Vein endothelial cell (primary cell): ENCODE measurements around the gene IFITM5. TPM values are rescaled to one million over a fixed set of nuclear protein-coding genes. Genes with fewer than 3 reads are reported as not detected.

Experiments used
- small RNA-seq: library from RNA; depleted of rRNA; stranded (forward); fragments of <200 nt; gene quantifications from one replicate; pipeline ENCODE3, GENCODE V24; 2012
- total RNA-seq: library from RNA; depleted of rRNA; stranded (reverse); fragments of >200 nt; gene quantifications from 2 replicates; pipeline ENCODE4 v1.2.3, GENCODE V29; 2012

Gene IFITM5
- not detected in 2 replicates for total RNA-seq

GRCh38 chr11:299081-299891 is at the start of gene IFITM5:
Gene IFITM5, minus strand, starts transcription at chr11:299526. Its CDS starts 36 bp downstream, at chr11:299490.

GRCh38 chr11:313787-314553 is 14.6 kb upstream of the IFITM5 start, which contains the start of gene IFITM1:
Gene IFITM1, plus strand, starts transcription at chr11:314040. Its CDS starts 131 bp downstream, at chr11:314171.

DNA sequence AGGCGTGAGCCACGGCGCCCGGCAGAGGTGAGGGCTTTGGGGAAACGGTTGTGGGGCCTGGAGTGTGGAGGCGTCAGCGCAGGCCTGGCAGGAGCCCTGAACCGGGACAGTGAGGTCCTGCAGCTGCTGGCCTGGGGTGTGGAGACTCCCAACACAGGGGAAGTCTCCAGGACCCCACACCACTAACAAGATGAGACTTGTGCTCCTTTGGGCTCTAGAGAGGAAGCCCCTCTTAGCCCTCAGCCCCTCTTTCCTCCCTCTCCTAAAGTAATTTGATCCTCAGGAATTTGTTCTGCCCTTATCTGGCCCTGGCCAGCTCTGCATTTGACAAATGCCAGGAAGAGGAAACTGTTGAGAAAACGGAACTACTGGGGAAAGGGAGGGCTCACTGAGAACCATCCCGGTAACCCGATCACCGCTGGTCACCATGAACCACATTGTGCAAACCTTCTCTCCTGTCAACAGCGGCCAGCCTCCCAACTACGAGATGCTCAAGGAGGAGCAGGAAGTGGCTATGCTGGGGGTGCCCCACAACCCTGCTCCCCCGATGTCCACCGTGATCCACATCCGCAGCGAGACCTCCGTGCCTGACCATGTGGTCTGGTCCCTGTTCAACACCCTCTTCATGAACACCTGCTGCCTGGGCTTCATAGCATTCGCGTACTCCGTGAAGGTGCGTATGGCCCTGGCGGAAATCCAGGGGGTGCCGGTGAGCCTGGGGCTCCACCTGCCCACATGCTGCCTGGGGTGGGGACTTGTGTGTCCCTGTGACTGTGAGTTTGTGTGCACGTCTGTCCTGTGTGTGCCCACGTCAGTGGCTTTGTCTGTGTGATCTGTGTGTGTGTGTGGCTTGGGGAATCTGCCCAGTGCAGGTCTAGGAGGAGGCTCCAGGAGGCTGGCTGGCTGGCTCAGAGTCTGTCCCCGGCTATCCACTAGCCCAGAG is 8.7 kb upstream of the IFITM5 start, which contains the start of gene IFITM2:
IFITM2 (plus strand) TSS at position 51 of the 943 bp plus-strand sequence; CDS start at position 428, 377 bp downstream.

DNA sequence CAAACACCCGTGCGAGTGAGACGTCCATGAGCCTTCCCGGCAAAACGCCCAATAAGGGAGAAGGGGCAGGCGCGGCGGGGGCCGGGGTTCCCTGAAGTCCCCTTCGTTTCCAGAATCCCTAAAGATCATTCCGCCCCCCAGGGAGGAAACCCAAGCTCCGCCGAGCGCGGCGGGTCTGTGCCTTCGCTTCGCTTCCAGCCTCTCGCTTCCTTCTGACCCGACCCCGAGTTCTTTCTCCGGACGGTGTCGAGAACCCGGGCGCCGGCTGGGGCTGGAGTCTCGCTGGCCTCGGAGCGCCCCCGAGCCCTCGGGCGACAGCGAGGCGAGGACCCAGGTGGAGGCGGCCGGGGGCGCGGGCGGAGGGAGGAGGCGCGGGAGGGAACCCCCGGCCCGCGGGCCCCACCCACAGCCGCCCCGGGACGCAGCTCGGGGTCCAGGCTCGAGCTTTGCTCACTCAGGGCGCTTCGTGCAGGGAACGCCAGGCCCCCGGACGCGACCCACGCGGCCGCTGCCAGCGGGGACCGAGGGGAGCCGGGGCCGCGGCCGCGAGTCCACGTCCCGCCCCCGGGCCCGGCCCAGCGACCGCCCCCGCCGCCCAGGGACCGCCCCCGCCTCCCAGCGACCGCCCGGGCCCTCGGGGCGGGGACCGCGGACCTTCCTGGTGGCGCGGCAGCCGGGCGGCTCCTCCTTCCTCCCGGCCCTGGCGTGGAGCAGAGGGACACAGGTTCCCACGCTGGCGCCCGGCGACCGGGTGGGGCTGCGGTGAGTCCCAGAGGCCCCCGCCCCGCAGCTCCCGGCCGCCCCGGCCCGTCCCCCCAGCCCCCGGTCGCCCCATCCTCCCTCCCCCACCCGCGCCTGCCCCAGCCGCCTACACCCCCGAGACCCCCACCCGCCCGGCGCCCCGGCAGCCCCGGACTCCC is 10.6 kb downstream of the IFITM5 start, which contains the start of gene PGGHG:
PGGHG (plus strand) TSS at position 649 of the 920 bp plus-strand sequence. CDS start 691 bp downstream, outside the sequence.

DNA sequence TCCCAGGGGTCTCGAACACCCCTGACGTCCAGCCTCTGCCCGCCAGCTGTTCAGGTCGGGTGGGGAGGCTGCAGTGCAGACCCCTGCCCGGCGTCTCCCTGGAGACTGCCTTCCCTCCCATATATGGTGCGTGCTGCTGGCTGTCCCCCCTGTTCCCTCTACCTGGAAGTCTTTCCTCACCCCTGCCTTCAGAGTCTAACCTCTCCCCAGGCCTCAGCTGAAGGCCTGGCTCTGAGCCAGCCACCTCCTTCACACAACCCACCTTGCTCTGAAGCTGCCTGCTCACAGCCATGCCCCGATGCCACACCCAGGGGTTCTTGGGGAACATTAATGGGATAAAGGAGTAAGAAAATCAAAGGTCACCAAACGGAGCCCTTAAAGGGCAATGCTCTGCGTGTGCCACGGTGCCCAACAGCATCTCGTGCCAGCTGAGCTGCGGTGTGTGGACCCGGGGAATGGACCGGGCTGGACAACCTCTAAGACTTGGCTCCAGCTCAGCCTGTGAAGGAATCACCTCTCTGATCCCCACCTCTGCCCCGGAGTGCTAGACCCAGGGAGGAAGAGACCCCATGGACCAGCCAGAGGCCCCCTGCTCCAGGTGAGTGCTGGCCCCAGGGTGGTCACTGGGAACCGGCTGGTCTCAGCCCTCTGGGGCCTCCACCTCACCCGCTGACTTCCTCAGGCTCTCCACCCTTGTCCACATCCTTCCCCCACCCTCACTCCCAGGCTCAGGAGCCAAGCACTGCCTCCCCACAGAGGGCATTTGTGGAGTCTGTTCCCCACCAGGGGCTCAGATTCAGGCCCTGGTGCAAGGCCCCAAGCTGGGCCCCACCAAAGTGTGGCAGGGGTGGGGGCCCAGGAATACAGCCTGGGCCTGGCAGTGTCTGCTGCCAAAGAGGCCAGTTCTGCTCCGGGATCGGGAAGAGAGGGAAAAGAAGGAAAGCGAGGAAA is 21.1 kb downstream of the IFITM5 start, which contains the start of gene NLRP6:
NLRP6 (plus strand) TSS at position 407 of the 951 bp plus-strand sequence; CDS start at position 570, 163 bp downstream.

Small RNA genes lying within 50 kb of the gene (small RNA-seq; reads per million reads assigned to genes)
- gene AC136475.6: not detected

Other genes with a start within 250 kb of the IFITM5 start
- gene SCGB1C1, start 106.4 kb downstream of the IFITM5 start, total RNA-seq: not detected in 2 replicates
- 14.3 and 14.4 TPM in 2 replicates for gene BET1L, start 92.1 kb downstream of the IFITM5 start, total RNA-seq
- gene RIC8A, start 91.8 kb downstream of the IFITM5 start, total RNA-seq: 147 and 164 TPM in 2 replicates
- gene SIRT3, start 63.2 kb downstream of the IFITM5 start, total RNA-seq: 6.7 and 10.1 TPM in 2 replicates
- 162 and 206 TPM in 2 replicates for gene PSMD13, start 62.5 kb downstream of the IFITM5 start, total RNA-seq
- gene NLRP6, start 21.1 kb downstream of the IFITM5 start, total RNA-seq: not detected in 2 replicates
- 17.3 and 24.2 TPM in 2 replicates for gene PGGHG, start 10.4 kb downstream of the IFITM5 start, total RNA-seq
- gene IFITM2, start 8.3 kb upstream of the IFITM5 start, total RNA-seq: 67.2 and 73.5 TPM in 2 replicates
- gene IFITM1, start 14.5 kb upstream of the IFITM5 start, total RNA-seq: 0.33 and 0.57 TPM in 2 replicates
- gene IFITM3, start 21.3 kb upstream of the IFITM5 start, total RNA-seq: 55.7 and 70.9 TPM in 2 replicates
- gene B4GALNT4, start 70.0 kb upstream of the IFITM5 start, total RNA-seq: 2.3 and 2.6 TPM in 2 replicates
- gene PKP3, start 94.7 kb upstream of the IFITM5 start, total RNA-seq: 0.65 and 0.86 TPM in 2 replicates
- 49.6 and 60.1 TPM in 2 replicates for gene SIGIRR, start 115.5 kb upstream of the IFITM5 start, total RNA-seq
- 0.33 and 0.48 TPM in 2 replicates for gene ANO9, start 142.5 kb upstream of the IFITM5 start, total RNA-seq
- 35.2 and 37.9 TPM in 2 replicates for gene PTDSS2, start 150.8 kb upstream of the IFITM5 start, total RNA-seq
- 211 and 222 TPM in 2 replicates for gene RNH1, start 207.7 kb upstream of the IFITM5 start, total RNA-seq
- 42.5 and 50.5 TPM in 2 replicates for gene HRAS, start 236.1 kb upstream of the IFITM5 start, total RNA-seq
- 0.57 and 1.3 TPM in 2 replicates for gene LRRC56, start 238.0 kb upstream of the IFITM5 start, total RNA-seq